Neural progenitor cell (in vitro differentiated cells): ENCODE measurements around the gene VMP1. TPM values are rescaled to one million over a fixed set of nuclear protein-coding genes. Genes with fewer than 3 reads are reported as not detected.
"Not testable (repeated sequence)": the region's sequence is repeated elsewhere in the genome, so short reads cannot be mapped to it uniquely, and the experiment has no call there.

Experiments used
- DNase-seq: peaks from one replicate; pipeline ENCODE4 v3.0.0-alpha.2; 2016; ENCODE audit warnings: low spot score
- H2AFZ ChIP-seq: fragments of 200-600 bp; sonication (generic); replicated peaks from 2 replicates; pipeline ENCODE4 v1.6.1; 2016; ENCODE audit warnings: antibody characterized with exemption
- H3F3A ChIP-seq: fragments of 200-600 bp; sonication (generic); 2 replicates; pipeline ENCODE4 v1.6.1; 2016; ENCODE audit warnings: antibody characterized with exemption, low read depth
- H3K27ac ChIP-seq: fragments of 200-600 bp; sonication (generic); 2 replicates; pipeline ENCODE4 v1.5.1; 2016; ENCODE audit warnings: mild to moderate bottlenecking
- H3K27me3 ChIP-seq: fragments of 200-600 bp; sonication (generic); 2 replicates; pipeline ENCODE4 v1.6.1; 2016; ENCODE audit warnings: mild to moderate bottlenecking, moderate library complexity
- H3K36me3 ChIP-seq: fragments of 200-600 bp; sonication (generic); 2 replicates; pipeline ENCODE4 v1.5.1; 2016
- H3K4me1 ChIP-seq: fragments of 200-600 bp; sonication (generic); 2 replicates; pipeline ENCODE4 v1.6.1; 2016; ENCODE audit warnings: mixed run types
- H3K4me2 ChIP-seq: fragments of 200-600 bp; sonication (generic); 2 replicates; pipeline ENCODE4 v1.6.1; 2016
- H3K4me3 ChIP-seq: fragments of 200-600 bp; sonication (generic); 2 replicates; pipeline ENCODE4 v1.5.1; 2016
- H3K79me2 ChIP-seq: fragments of 200-600 bp; sonication (generic); 2 replicates; pipeline ENCODE4 v1.6.1; 2016; ENCODE audit warnings: low read depth
- H3K9ac ChIP-seq: fragments of 200-600 bp; sonication (generic); 2 replicates; pipeline ENCODE4 v1.6.1; 2016
- H3K9me3 ChIP-seq: fragments of 200-600 bp; sonication (generic); 2 replicates; pipeline ENCODE4 v1.5.1; 2016; ENCODE audit warnings: low read depth
- H4K20me1 ChIP-seq: fragments of 200-600 bp; sonication (generic); 2 replicates; pipeline ENCODE4 v1.6.1; 2016; ENCODE audit warnings: low read depth
- H3K27ac Mint-ChIP-seq: 3 replicates; pipeline ENCODE4 v1.8.0; 2021; ENCODE audit warnings: mixed read lengths
- H3K27me3 Mint-ChIP-seq: 2 replicates; pipeline ENCODE4 v1.8.0; 2022; ENCODE audit warnings: low read depth, mild to moderate bottlenecking, inconsistent platforms, moderate library complexity, mixed read lengths; ENCODE audit not compliant: insufficient read depth
- H3K36me3 Mint-ChIP-seq: 3 replicates; pipeline ENCODE4 v1.8.0; 2021; ENCODE audit warnings: mixed read lengths
- H3K4me1 Mint-ChIP-seq: 3 replicates; pipeline ENCODE4 v1.8.0; 2021; ENCODE audit warnings: mixed read lengths
- H3K4me3 Mint-ChIP-seq: 3 replicates; pipeline ENCODE4 v1.8.0; 2021; ENCODE audit warnings: mild to moderate bottlenecking, moderate library complexity, mixed read lengths
- H3K9me3 Mint-ChIP-seq: 3 replicates; pipeline ENCODE4 v1.8.0; 2020; ENCODE audit warnings: mixed read lengths
- CTCF ChIP-seq: fragments of 200-600 bp; sonication (generic); IDR thresholded peaks from 2 replicates; pipeline ENCODE4 v1.5.1; 2017; ENCODE audit warnings: antibody characterized with exemption, mild to moderate bottlenecking
- EZH2 ChIP-seq: fragments of 200-600 bp; sonication (generic); IDR thresholded peaks from 2 replicates; pipeline ENCODE4 v1.6.1; 2017; ENCODE audit warnings: antibody characterized with exemption, mild to moderate bottlenecking, moderate library complexity
- EZH2phosphoT487 ChIP-seq: fragments of 200-600 bp; sonication (generic); IDR thresholded peaks from 2 replicates; pipeline ENCODE4 v1.6.1; 2017; ENCODE audit warnings: antibody characterized with exemption
- total RNA-seq: library from RNA; depleted of rRNA; stranded (reverse); fragments of >200 nt; gene quantifications from 2 replicates; pipeline ENCODE4 v1.2.3, GENCODE V29; 2015; ENCODE audit warnings: low replicate concordance

VMP1 gene
- total RNA-seq, 1 donor from 2014 or later, result 62.1 TPM

DNA sequence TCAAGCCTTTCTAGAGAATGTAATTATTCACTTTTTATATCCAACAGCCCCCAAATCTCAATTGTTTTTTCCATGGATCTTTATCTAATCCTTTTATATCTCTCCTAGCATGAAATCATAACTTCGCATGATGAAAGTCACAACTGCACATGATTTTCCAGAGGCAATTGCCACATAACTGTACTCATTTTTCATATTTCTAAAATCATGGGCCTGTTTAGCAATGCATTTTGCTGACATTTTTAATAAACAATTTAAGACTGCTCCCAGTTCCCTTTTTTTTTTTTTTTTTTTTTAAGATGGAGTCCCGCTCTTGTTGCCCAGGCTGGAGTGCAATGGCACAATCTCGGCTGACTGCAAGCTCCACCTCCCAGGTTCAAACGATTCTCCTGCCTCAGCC is 83.5 kb downstream of the VMP1 start:
- Histone ChIP-seq H3K27ac (no peak overlapping the region), H2AFZ (no peak overlapping the region), H3K27me3 (no peaks in the 10 kb centered on the region), H3K4me3 (no peak overlapping the region), H3K4me2 (no peak overlapping the region), H3F3A (peaks cover 3% of the 10 kb centered on the region), H4K20me1 (no peaks in the 10 kb centered on the region), H3K36me3 (no peaks in the 10 kb centered on the region), H3K4me1 (no peaks in the 10 kb centered on the region), H3K9ac (no peak overlapping the region), H3K9me3 (no peaks in the 10 kb centered on the region), H3K79me2 (no peaks in the 10 kb centered on the region)
- TF ChIP-seq EZH2 (no peak), EZH2phosphoT487 (no peak), CTCF (no peak)
- Mint-ChIP-seq H3K4me1 (peaks cover 14% of the 10 kb centered on the region), H3K9me3 (no peaks in the 10 kb centered on the region), H3K4me3 (no peak overlapping the region), H3K36me3 (peaks cover 6% of the 10 kb centered on the region), H3K27ac (no peak overlapping the region), H3K27me3 (peaks cover 2% of the 10 kb centered on the region)
- no peak for DNase-seq

- H3K27me3 ChIP-seq, result no peaks in the 10 kb centered on the region
- Mint-ChIP-seq H3K36me3 (peaks cover 9% of the 10 kb centered on the region), H3K4me3 (no peak overlapping the region), H3K27ac (no peak overlapping the region), H3K4me1 (peaks cover 5% of the 10 kb centered on the region), H3K9me3 (no peaks in the 10 kb centered on the region), H3K27me3 (peaks cover 2% of the 10 kb centered on the region)
- no peaks in the 10 kb centered on the region for H3K36me3 ChIP-seq
- no peak overlapping the region for H2AFZ ChIP-seq
- no peaks in the 10 kb centered on the region for H3K9me3 ChIP-seq
- H4K20me1 ChIP-seq, result no peaks in the 10 kb centered on the region
- H3F3A ChIP-seq, result no peaks in the 10 kb centered on the region
- no peak overlapping the region for H3K4me2 ChIP-seq
- no peaks in the 10 kb centered on the region for H3K79me2 ChIP-seq
- TF ChIP-seq CTCF, result no peak
- TF ChIP-seq EZH2, result no peak
- no peak for TF ChIP-seq EZH2phosphoT487
- no peak for DNase-seq
- H3K9ac ChIP-seq, result no peak overlapping the region
- no peaks in the 10 kb centered on the region for H3K4me1 ChIP-seq
- H3K27ac ChIP-seq, result no peak overlapping the region
- H3K4me3 ChIP-seq, result no peak overlapping the region
These were observed 84.4 kb downstream of the VMP1 start for GRCh38 chr17:59791603-59792457.

- not testable (repeated sequence) for H3K36me3 ChIP-seq, DNase-seq, H3K4me1 ChIP-seq, H3K4me2 ChIP-seq, H3K27me3 ChIP-seq, H3K27ac Mint-ChIP-seq, H3F3A ChIP-seq, H3K36me3 Mint-ChIP-seq, H3K4me3 Mint-ChIP-seq, H3K4me3 ChIP-seq, H3K27ac ChIP-seq, H4K20me1 ChIP-seq, H3K9ac ChIP-seq, H3K9me3 ChIP-seq, H2AFZ ChIP-seq, H3K9me3 Mint-ChIP-seq, H3K27me3 Mint-ChIP-seq, H3K4me1 Mint-ChIP-seq, H3K79me2 ChIP-seq
These were observed 85.0 kb downstream of the VMP1 start for GRCh38 chr17:59792458-59792823.

DNA sequence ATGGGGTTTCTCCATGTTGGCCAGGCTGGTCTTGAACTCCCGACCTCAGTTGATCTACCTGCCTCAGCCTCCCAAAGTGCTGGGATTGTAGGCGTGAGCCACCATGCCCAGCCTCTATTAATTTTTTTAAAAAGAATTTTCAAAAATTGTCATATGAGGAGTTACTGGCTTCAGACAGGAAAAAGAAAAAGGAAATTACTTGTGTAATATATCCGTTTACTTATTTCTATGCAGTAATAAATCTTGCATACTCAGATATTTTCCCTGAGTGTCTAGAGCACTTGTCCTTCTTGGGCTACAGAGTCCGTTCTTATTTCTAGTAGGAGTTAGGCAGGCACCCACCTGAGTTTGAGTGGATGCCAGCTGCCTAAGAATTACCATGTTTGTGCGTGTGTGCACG is 85.8 kb downstream of the VMP1 start:
- Histone ChIP-seq H3K36me3 (no peaks in the 10 kb centered on the region), H3K27me3 (no peaks in the 10 kb centered on the region), H3F3A (no peaks in the 10 kb centered on the region), H3K4me1 (no peaks in the 10 kb centered on the region), H3K79me2 (no peaks in the 10 kb centered on the region), H2AFZ (no peak overlapping the region), H3K4me3 (no peak overlapping the region), H4K20me1 (no peaks in the 10 kb centered on the region), H3K27ac (no peak overlapping the region), H3K9ac (no peak overlapping the region), H3K4me2 (no peak overlapping the region), H3K9me3 (no peaks in the 10 kb centered on the region)
- TF ChIP-seq EZH2phosphoT487, result no peak
- TF ChIP-seq EZH2, result no peak
- TF ChIP-seq CTCF, result no peak
- no peak overlapping the region for H3K27ac Mint-ChIP-seq
- H3K27me3 Mint-ChIP-seq, result no peaks in the 10 kb centered on the region
- no peak for DNase-seq
- H3K36me3 Mint-ChIP-seq, result peaks cover 9% of the 10 kb centered on the region
- no peaks in the 10 kb centered on the region for H3K9me3 Mint-ChIP-seq
- H3K4me1 Mint-ChIP-seq, result no peaks in the 10 kb centered on the region
- H3K4me3 Mint-ChIP-seq, result no peak overlapping the region
